Subcutaneous adipose tissue (tissue), 4 donors: ENCODE results near the gene NEBL. TPM values are rescaled to one million over a fixed set of nuclear protein-coding genes. Genes with fewer than 3 reads are reported as not detected.

Experiments used
- total RNA-seq, 4 donors: library from RNA; depleted of rRNA; stranded (reverse); fragments of >200 nt; gene quantifications; one replicate each; pipeline ENCODE4 v1.1.0, GENCODE V29; 2016
- TF ChIP-seq, protein P1 (sequence below): fragments of 450-650 bp; IDR thresholded peaks from one replicate; pipeline ENCODE4 v1.5.1; 2016; ENCODE audit warnings: low read depth, mild to moderate bottlenecking, control low read depth, antibody characterized with exemption, moderate library complexity

NEBL gene
- total RNA-seq, 4 donors from 2014 or later = 1.8 to 5.9 (median 3.8) TPM

DNA sequence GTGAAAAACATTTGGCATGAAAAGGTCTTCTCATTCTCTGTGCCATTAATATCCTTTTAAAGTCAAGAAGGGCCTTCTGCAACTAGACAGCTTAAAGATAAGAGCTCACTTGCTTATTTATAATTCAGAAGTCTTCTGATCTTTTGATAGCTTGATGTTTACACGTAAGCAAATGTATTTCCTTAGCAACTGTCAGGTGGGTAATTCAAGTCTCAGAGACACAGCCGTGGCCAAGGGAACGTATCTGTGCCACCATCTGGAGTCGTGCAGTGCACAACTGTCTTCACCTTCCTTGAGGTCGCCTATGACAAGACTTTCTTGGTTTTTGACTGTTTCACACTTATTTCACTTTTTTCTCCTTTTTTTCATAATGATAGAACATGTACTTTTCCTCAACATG is 4.0 kb upstream of the NEBL start:
- TF ChIP-seq, protein P1, sequence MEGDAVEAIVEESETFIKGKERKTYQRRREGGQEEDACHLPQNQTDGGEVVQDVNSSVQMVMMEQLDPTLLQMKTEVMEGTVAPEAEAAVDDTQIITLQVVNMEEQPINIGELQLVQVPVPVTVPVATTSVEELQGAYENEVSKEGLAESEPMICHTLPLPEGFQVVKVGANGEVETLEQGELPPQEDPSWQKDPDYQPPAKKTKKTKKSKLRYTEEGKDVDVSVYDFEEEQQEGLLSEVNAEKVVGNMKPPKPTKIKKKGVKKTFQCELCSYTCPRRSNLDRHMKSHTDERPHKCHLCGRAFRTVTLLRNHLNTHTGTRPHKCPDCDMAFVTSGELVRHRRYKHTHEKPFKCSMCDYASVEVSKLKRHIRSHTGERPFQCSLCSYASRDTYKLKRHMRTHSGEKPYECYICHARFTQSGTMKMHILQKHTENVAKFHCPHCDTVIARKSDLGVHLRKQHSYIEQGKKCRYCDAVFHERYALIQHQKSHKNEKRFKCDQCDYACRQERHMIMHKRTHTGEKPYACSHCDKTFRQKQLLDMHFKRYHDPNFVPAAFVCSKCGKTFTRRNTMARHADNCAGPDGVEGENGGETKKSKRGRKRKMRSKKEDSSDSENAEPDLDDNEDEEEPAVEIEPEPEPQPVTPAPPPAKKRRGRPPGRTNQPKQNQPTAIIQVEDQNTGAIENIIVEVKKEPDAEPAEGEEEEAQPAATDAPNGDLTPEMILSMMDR = no peak

DNA sequence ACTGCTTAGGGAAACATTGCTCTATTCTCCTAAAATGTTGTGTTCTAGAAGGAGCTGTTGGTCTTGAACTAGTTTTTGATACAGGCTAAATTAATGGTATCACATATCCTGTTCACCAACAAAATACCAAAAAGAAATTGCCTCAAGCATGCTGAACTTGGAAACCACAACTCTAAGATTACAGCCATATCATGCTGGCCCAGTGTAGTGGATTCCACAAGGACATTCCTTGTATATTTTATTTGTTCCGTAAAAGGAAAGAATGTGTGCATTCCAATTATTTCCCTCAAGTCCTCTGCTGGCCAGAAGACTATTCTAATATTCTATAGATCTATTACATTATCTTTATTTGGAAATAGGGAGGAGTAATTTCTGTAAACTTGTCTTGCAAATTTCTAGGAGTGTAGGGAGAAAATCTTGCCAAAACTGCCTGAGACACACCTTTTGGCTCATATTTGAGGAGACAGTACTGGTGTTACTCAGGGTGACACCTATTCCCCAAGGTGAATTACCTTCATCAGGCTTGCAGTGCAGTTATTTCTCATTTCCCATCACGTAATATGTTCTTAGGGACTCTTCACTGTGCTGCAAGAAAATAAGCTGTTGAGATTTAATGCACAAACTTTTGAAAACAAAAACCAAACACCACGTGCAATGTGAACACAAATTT is 1.9 kb upstream of the NEBL start:
- TF ChIP-seq, protein P1 = no peak

DNA sequence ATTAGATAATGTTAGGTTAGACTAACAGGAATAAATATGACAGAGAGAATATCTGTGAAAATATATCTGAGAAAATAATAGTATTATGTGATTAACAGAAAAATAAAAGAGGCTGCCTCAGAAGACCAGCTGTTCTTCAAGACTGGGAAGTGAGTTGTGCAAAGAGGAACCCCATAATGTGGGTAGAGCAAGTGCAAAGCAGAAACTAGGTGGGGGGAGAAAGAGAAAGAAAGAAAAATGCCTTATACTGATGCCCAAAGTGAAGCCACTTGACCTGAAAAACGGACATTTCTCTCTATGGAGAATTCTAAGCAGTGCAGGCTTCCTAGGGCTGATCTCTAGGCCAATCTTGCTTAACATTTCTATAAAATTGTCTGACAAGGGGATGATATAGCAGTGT is 3.8 kb downstream of the NEBL start:
- TF ChIP-seq, protein P1 = no peak

DNA sequence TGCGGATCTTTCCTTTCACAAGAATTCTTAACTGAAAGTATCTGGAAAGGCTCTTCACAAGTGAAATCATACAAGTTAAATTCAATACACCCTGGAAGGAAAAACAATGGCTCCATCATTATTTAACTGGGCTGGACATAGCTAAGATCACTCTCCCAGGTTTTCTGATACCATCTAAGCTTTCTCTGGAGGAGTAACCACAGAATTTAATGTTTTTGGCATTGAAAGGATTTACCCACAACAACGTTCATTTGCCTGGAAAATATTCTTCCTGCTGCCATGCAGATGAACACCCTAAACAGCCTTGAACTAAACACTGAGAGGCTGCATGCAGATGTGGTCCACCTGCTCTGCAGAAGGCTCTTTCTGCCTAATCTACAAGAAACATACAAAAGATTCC is 4.3 kb downstream of the NEBL start:
- TF ChIP-seq, protein P1 = no peak

DNA sequence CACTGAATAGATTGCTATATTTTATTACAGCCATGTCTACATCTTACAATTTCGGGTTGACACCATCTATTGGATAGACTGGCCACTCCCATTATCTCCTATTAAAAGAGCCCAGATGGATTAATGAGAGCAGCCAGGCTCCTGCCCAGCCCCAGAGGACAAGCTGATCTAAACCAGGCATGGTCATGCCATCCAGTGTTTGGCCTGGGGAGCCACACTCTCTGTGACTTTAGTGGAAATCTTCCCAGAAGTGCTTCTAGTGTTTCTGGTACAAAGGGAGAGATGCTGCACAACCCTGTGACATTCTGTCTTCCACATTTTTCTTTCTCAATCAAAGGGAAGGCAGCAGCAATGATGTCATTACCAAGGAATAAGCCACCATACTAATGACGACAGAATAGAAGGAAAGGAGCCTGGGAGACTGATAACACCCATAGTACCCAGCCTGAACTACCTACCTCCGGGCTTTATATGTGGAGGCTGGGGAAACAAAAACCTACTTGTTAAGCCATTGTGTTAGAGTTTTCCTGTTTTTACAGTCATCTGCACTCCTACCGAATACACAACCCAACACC is 5.0 kb downstream of the NEBL start:
- TF ChIP-seq, protein P1 = no peak

DNA sequence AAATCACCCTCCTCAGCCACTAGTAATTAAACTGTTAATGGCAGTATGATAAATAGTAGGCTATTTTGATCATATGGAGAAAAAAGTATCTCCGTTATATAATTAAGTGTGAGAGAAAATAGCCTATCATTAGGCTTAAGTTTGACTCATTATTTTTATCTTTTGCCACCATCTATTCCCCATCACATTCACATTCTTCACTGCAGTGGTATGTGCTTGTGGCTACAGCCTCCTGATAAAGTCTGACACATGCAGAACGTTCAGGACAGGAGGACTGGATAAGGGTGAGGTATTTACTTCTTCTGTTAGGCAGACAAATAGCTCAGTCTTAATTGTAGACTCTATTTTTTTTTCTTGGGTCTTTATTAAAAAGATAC is 5.8 kb downstream of the NEBL start:
- TF ChIP-seq, protein P1 = no peak

DNA sequence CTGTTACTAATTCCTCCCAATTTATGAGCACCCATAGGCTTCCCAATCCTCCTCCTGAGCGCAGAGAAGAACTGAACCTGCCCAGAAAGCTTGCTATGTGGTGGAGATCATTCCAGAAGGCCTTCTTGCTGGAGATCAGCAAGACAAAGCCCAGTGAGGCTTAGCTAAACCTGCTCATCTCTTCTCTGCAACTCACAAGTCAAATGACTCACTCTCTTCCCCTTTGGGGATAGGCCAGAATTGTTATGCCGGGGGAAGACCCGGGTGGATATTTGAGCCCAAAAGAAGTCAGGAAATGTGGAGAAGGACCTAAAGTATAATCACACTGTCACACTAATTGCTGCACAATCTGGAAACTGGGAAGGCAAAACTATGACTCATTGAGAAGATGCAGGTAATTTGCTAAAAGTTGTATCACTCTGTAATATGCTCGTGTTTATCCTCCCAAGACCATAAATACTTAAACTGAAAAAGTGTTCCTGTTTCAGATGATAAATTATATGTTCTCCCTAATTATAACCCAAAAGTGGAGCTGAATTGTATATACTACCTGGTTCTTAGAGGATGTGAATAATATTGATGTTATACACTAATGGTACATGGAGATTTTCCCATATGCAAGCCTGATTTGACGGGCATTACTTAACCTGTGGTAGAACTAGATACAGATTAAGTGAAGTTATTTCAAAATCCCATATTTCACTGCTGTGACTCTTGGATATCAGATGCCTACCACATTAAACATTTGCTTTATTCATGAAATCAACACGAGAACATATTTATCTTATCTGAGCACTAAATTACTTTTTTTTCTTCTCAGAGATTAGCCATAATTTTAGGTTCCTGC is 6.4 kb downstream of the NEBL start:
- TF ChIP-seq, protein P1 = no peak
